Measurements from ENCODE around the gene WASL. TPM values are rescaled to one million over a fixed set of nuclear protein-coding genes. Genes with fewer than 3 reads are reported as not detected.

WASL gene
- total and polyA plus RNA-seq, 4 donors, result 21.3 to 48.2 (median 37.5) TPM

DNA sequence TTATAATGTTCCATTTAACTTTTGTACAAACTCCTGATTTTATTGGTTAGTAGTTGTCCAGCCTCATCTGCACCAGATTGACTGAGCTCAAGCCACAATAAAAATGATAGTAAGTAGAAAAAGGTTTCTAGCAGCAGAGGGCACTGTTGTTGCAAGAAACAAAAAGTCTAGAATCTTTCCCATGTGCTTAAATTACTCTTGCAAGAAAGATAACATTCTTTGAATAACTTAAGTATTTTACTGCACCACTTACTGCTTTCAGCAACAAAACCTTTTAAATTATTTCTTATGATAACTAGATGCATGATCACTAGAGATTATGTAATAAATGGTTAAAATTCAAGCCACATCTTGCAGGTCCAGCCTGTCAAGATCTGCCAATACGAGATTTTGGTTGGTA is 66.1 kb downstream of the WASL start:
- Histone ChIP-seq H3K9me3 (ENCODE audit: control insufficient read depth, low read length) (no peaks in the 10 kb centered on the region), H3K27me3 (ENCODE audit: control insufficient read depth in 1 of 2, insufficient read depth in 2 of 2, low read length in 1 of 2) (no peaks in the 10 kb centered on the region), H3K4me1 (ENCODE audit: control insufficient read depth in 1 of 2, insufficient read depth in 2 of 2, low read length in 2 of 2) (no peaks in the 10 kb centered on the region), H3K27ac (ENCODE audit: low read depth in 1 of 2, low read length in 2 of 2) (no peak overlapping the region), H3K4me3 (ENCODE audit: low read length in 2 of 2) (no peak overlapping the region), H3K36me3 (ENCODE audit: control insufficient read depth in 1 of 2, insufficient read depth in 2 of 2, low read length in 1 of 2) (no peaks in the 10 kb centered on the region)
- WGBS, 2 donors, result 54 to 65% methylated on average over 1 of the region's 1 CpG
- DNase-seq (no peak), ATAC-seq (ENCODE audit: low FRiP score) (no peak)
- intact Hi-C loops (cut with DNase I), result loop anchor here (2.0 to 5.0 kb wide), 2 partner anchors 182 to 185 kb away; no protein-coding TSS in a partner anchor

DNA sequence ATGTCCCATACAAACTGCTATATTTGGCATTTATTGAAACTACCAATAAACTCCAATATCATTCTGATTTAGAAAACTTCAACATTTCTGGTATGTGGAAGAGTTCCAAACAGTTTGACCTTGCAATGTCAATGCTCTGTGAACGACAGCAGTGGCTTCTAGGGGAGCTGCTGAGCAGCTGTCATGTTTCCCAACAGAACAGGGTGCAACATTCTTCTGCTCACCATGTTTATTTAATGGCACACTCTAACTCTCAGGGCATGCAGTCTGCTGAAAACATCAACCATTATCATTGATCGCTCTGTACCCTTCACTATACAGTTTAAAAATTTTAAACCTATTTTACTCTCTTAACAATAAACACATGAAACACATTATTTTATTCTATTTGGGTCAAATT is 67.2 kb downstream of the WASL start:
- DNase-seq (no peak), ATAC-seq (ENCODE audit: low FRiP score) (no peak)
- Histone ChIP-seq H3K27ac (ENCODE audit: low read depth in 1 of 2, low read length in 2 of 2) (no peak overlapping the region), H3K9me3 (ENCODE audit: control insufficient read depth, low read length) (no peaks in the 10 kb centered on the region), H3K27me3 (ENCODE audit: control insufficient read depth in 1 of 2, insufficient read depth in 2 of 2, low read length in 1 of 2) (no peaks in the 10 kb centered on the region), H3K4me3 (ENCODE audit: low read length in 2 of 2) (no peak overlapping the region), H3K36me3 (ENCODE audit: control insufficient read depth in 1 of 2, insufficient read depth in 2 of 2, low read length in 1 of 2) (no peaks in the 10 kb centered on the region), H3K4me1 (ENCODE audit: control insufficient read depth in 1 of 2, insufficient read depth in 2 of 2, low read length in 2 of 2) (no peaks in the 10 kb centered on the region)
- WGBS, 2 donors, result 59 to 66% methylated on average over 2 of the region's 2 CpGs
- intact Hi-C loops (cut with DNase I), result loop anchor here in 1 of 2 donors (5.0 kb wide), 1 partner anchor 186 kb away; no protein-coding TSS in a partner anchor

DNA sequence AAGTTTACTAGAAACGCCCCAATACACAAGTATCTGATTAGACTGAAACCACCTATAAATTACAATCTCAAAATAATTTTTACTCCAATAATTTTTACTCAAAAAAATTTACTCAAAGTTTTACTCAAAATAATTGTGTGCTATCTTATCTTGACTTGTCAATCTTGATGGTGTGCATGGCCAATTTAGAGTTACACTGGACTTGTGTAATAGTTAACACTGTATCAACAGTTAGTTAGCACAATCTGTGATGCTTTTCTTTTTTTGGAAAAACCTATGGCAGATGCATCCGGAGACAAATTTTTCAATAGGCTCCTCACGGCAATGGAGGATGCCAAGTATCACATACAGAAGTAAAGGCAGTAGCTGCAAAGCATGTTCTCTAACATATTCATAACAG is 68.2 kb downstream of the WASL start:
- Histone ChIP-seq H3K36me3 (ENCODE audit: control insufficient read depth in 1 of 2, insufficient read depth in 2 of 2, low read length in 1 of 2) (no peaks in the 10 kb centered on the region), H3K9me3 (ENCODE audit: control insufficient read depth, low read length) (no peaks in the 10 kb centered on the region), H3K27ac (ENCODE audit: low read depth in 1 of 2, low read length in 2 of 2) (no peak overlapping the region), H3K4me3 (ENCODE audit: low read length in 2 of 2) (no peak overlapping the region), H3K4me1 (ENCODE audit: control insufficient read depth in 1 of 2, insufficient read depth in 2 of 2, low read length in 2 of 2) (no peaks in the 10 kb centered on the region), H3K27me3 (ENCODE audit: control insufficient read depth in 1 of 2, insufficient read depth in 2 of 2, low read length in 1 of 2) (no peaks in the 10 kb centered on the region)
- DNase-seq (no peak), ATAC-seq (ENCODE audit: low FRiP score) (no peak)
- intact Hi-C loops (cut with DNase I), result loop anchor here in 1 of 2 donors (5.0 kb wide), 1 partner anchor 187 kb away; no protein-coding TSS in a partner anchor
- WGBS, 2 donors, result 67 to 71% methylated on average over 3 of the region's 3 CpGs

DNA sequence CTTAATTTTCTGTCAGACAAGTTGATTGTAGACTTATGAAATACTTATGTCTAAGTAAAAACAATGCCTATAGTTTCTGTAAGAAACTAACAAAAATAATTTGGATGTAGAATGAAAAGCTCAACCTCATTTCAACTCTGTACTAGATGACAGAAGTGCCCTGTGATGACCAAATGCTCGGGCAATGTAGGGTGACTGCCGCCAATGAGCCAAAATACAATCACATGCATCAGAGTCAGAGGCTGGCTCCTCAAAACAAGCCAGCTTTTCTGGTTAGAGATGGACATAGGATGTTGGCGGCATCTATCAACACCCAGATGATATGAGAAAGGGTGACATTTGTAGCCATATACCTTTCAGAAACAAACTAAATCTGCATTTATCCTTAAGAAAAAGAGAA is 69.2 kb downstream of the WASL start:
- Histone ChIP-seq H3K27ac (ENCODE audit: low read depth in 1 of 2, low read length in 2 of 2) (no peak overlapping the region), H3K4me1 (ENCODE audit: control insufficient read depth in 1 of 2, insufficient read depth in 2 of 2, low read length in 2 of 2) (no peaks in the 10 kb centered on the region), H3K9me3 (ENCODE audit: control insufficient read depth, low read length) (no peaks in the 10 kb centered on the region), H3K36me3 (ENCODE audit: control insufficient read depth in 1 of 2, insufficient read depth in 2 of 2, low read length in 1 of 2) (no peaks in the 10 kb centered on the region), H3K27me3 (ENCODE audit: control insufficient read depth in 1 of 2, insufficient read depth in 2 of 2, low read length in 1 of 2) (no peaks in the 10 kb centered on the region), H3K4me3 (ENCODE audit: low read length in 2 of 2) (no peak overlapping the region)
- WGBS, 2 donors, result 90% methylated on average over 3 of the region's 3 CpGs
- intact Hi-C loops (cut with DNase I), result loop anchor here in 1 of 2 donors (5.0 kb wide), 1 partner anchor 188 kb away; no protein-coding TSS in a partner anchor
- DNase-seq (no peak), ATAC-seq (ENCODE audit: low FRiP score) (no peak)

DNA sequence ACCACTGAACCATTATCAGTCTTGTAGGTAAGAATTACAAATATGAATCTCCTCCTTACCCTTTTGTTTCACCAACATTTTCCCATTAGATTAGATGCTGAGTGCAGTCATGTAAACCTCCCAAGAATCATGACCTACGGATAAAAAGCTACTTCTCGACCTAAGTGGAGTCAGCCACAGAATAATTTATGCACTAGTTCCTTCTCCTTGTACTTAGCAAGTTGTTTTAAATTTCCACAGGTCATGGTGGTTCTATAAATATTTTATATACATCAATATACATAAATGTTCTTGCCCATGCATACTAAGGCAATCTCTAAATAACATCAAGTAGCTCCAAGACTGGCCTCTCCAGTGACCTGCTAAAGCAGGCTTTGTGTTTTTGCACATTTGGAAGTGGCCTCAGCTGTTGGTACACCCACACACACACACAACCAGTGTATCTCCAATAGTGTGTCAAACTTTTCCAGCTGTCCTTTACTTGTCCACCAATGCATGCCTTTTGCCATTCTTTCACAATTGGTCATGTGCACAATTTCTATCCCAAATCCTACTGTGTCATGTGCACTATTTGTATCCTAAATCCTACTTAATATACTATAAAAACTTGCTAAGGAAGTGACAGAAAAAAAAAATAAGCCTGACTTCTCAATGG is 71.6 kb downstream of the WASL start:
- Histone ChIP-seq H3K4me3 (ENCODE audit: low read length in 2 of 2) (no peak overlapping the region), H3K4me1 (ENCODE audit: control insufficient read depth in 1 of 2, insufficient read depth in 2 of 2, low read length in 2 of 2) (no peaks in the 10 kb centered on the region)
- intact Hi-C loops (cut with DNase I), result no loop called here

DNA sequence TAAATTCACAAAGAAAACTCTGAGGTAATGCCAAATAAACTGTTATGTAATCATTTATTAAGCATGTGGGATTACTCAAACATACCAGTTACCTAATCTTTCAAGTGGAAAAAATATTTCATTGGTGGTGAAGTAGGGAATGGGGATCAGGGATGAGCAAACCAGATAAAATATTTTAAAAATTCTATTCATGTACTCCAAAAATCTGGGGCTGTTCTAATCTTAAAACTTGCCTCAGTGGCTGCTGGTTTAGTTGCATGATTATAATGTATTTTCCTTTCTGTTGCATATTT is 73.7 kb downstream of the WASL start:
- Histone ChIP-seq H3K4me3 (ENCODE audit: low read length in 2 of 2) (no peak overlapping the region), H3K27me3 (ENCODE audit: control insufficient read depth in 1 of 2, insufficient read depth in 2 of 2, low read length in 1 of 2) (no peaks in the 10 kb centered on the region), H3K9me3 (ENCODE audit: control insufficient read depth, low read length) (no peaks in the 10 kb centered on the region), H3K27ac (ENCODE audit: low read depth in 1 of 2, low read length in 2 of 2) (no peak overlapping the region), H3K36me3 (ENCODE audit: control insufficient read depth in 1 of 2, insufficient read depth in 2 of 2, low read length in 1 of 2) (no peaks in the 10 kb centered on the region), H3K4me1 (ENCODE audit: control insufficient read depth in 1 of 2, insufficient read depth in 2 of 2, low read length in 2 of 2) (no peaks in the 10 kb centered on the region)
- ATAC-seq (ENCODE audit: low FRiP score), result no peak
- intact Hi-C loops (cut with DNase I), result no loop called here
- DNase-seq, result no peak

More for the DNA sequence above, 71.6 kb downstream of the WASL start:
- H3K27me3 ChIP-seq (ENCODE audit: control insufficient read depth in 1 of 2, insufficient read depth in 2 of 2, low read length in 1 of 2), result no peaks in the 10 kb centered on the region
- ATAC-seq (ENCODE audit: low FRiP score), result no peak
- H3K9me3 ChIP-seq (ENCODE audit: control insufficient read depth, low read length), result no peaks in the 10 kb centered on the region
- no peaks in the 10 kb centered on the region for H3K36me3 ChIP-seq (ENCODE audit: control insufficient read depth in 1 of 2, insufficient read depth in 2 of 2, low read length in 1 of 2)
- WGBS, 2 donors, result 78 to 80% methylated on average over 2 of the region's 2 CpGs
- no peak overlapping the region for H3K27ac ChIP-seq (ENCODE audit: low read depth in 1 of 2, low read length in 2 of 2)
- no peak for DNase-seq

DNA sequence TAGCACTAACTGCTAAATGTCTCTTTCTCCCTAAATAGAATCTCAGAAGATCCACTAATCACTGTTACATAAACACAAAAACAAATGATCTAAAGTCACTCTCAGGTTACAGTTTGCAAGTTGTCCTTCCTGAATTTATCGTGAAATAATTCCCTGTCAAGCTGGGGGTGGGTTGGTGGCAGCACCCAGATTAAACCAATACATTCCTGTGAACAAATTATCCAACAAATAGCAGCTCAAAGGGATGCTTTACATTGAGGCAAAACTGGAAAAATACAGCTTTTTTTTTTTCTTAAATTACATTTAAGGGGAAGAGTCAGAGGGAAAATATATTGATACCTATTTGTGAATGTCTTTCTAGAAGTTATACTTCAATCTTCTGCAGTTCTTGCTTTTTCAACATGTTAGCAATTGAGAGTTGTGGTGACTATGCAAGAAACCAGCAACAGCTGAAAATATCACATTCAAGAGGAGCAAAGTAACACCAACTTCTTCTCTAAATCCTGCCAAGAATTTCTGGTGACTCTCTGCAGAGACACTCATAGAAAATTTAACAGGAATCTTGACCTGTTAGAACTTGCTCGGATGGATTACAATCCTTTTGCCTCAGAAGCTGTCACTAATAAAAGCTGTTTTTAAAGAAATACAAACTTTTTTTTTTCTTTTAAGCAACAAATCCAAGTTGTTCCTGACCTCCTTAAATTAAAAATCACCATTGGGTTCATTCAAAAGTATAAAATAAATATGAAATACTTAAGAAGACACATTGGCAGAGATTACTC is 74.2 kb downstream of the WASL start:
- intact Hi-C loops (cut with DNase I), result no loop called here

DNA sequence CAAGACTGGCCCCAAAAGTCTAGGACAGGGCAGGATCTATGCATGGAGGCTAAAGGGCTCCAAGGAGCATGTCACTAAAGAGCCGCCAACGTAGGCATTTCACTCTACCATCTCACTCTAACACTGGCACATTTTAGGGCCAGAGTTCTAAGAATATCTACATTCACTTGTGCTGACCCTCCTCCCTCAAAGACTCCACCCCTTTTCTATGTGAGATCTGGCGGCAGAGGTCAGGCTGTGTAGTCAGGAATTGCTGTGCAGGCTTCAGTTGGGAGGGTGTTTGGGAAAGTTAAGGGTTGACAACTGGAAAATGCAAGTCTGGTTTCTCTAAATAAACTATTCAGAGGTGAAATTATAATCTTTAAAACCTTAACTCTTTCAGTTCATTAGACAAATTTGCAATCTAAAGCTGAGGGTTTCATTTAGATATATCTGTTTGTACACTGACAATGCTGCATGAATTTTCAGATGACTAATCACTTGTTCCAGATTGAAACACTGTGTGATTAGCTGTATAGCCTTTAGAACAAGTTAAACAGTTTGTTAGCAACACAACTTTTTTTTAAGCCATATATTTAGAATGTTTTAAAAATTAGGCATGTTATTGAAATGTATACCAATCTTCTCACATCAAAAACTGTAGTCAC is 74.9 kb downstream of the WASL start:
- no peak overlapping the region for H3K4me3 ChIP-seq (ENCODE audit: low read length in 2 of 2)
- DNase-seq (no peak), ATAC-seq (ENCODE audit: low FRiP score) (no peak)
- no peaks in the 10 kb centered on the region for H3K9me3 ChIP-seq (ENCODE audit: control insufficient read depth, low read length)
- 56 to 65% methylated on average over 3 of the region's 3 CpGs for WGBS, 2 donors
- H3K27me3 ChIP-seq (ENCODE audit: control insufficient read depth in 1 of 2, insufficient read depth in 2 of 2, low read length in 1 of 2), result no peaks in the 10 kb centered on the region
- H3K36me3 ChIP-seq (ENCODE audit: control insufficient read depth in 1 of 2, insufficient read depth in 2 of 2, low read length in 1 of 2), result no peaks in the 10 kb centered on the region
- no peaks in the 10 kb centered on the region for H3K4me1 ChIP-seq (ENCODE audit: control insufficient read depth in 1 of 2, insufficient read depth in 2 of 2, low read length in 2 of 2)
- no peak overlapping the region for H3K27ac ChIP-seq (ENCODE audit: low read depth in 1 of 2, low read length in 2 of 2)
- intact Hi-C loops (cut with DNase I), result no loop called here

More for the DNA sequence above, 74.2 kb downstream of the WASL start:
- Histone ChIP-seq H3K4me3 (ENCODE audit: low read length in 2 of 2) (no peak overlapping the region), H3K9me3 (ENCODE audit: control insufficient read depth, low read length) (no peaks in the 10 kb centered on the region), H3K27ac (ENCODE audit: low read depth in 1 of 2, low read length in 2 of 2) (no peak overlapping the region), H3K36me3 (ENCODE audit: control insufficient read depth in 1 of 2, insufficient read depth in 2 of 2, low read length in 1 of 2) (no peaks in the 10 kb centered on the region), H3K27me3 (ENCODE audit: control insufficient read depth in 1 of 2, insufficient read depth in 2 of 2, low read length in 1 of 2) (no peaks in the 10 kb centered on the region), H3K4me1 (ENCODE audit: control insufficient read depth in 1 of 2, insufficient read depth in 2 of 2, low read length in 2 of 2) (no peaks in the 10 kb centered on the region)
- ATAC-seq (ENCODE audit: low FRiP score) (peak; percentile 13), DNase-seq (no peak)
- 19% methylated on average over 2 of the region's 2 CpGs for WGBS, 2 donors
